SU-DHL-6 (cell line): ENCODE results near the gene PHACTR1.
"Not testable (repeated sequence)": the region's sequence is repeated elsewhere in the genome, so short reads cannot be mapped to it uniquely, and the experiment has no call there.

Experiments used
- H2AFZ ChIP-seq: fragments of 200-600 bp; sonication (generic); 2 replicates; pipeline ENCODE4 v1.6.1; 2014; ENCODE audit warnings: low read depth, mild to moderate bottlenecking, moderate library complexity, mixed read lengths, antibody characterized with exemption, low read length; ENCODE audit not compliant: severe bottlenecking
- H3F3A ChIP-seq: fragments of 200-600 bp; shearing (Covaris generic); 2 replicates; pipeline ENCODE4 v1.6.0; 2016; ENCODE audit warnings: antibody characterized with exemption, mild to moderate bottlenecking; ENCODE audit not compliant: insufficient read depth
- H3K27ac ChIP-seq: fragments of 200-600 bp; sonication (generic); 2 replicates; pipeline ENCODE4 v1.5.1; 2016; ENCODE audit warnings: low read depth, mild to moderate bottlenecking, low read length, moderate library complexity, mixed read lengths
- H3K27me3 ChIP-seq: fragments of 200-600 bp; sonication (generic), shearing (Covaris generic); 2 replicates; pipeline ENCODE4 v1.6.0; 2014; ENCODE audit warnings: mild to moderate bottlenecking, low read length
- H3K36me3 ChIP-seq: fragments of 200-600 bp; sonication (generic); 2 replicates; pipeline ENCODE4 v1.6.1; 2014; ENCODE audit warnings: mild to moderate bottlenecking, low read length, mixed read lengths
- H3K4me2 ChIP-seq: fragments of 300-600, 200-600 bp; shearing (Covaris generic), sonication (generic); 2 replicates; pipeline ENCODE4 v1.6.0; 2014; ENCODE audit warnings: low read length, low read depth, mild to moderate bottlenecking; ENCODE audit not compliant: poor library complexity, severe bottlenecking
- H3K4me3 ChIP-seq: fragments of 200-600 bp; sonication (generic); 2 replicates; pipeline ENCODE4 v1.5.1; 2014; ENCODE audit warnings: antibody characterized with exemption, low read length, mild to moderate bottlenecking, mixed read lengths; ENCODE audit not compliant: insufficient read depth, poor library complexity, severe bottlenecking
- H3K79me2 ChIP-seq: fragments of 200-600 bp; sonication (generic); 2 replicates; pipeline ENCODE4 v1.6.1; 2014; ENCODE audit warnings: mild to moderate bottlenecking, low read length, moderate library complexity; ENCODE audit not compliant: insufficient read depth
- H3K9ac ChIP-seq: fragments of 200-600 bp; sonication (generic); 2 replicates; pipeline ENCODE4 v1.7.0; 2014; ENCODE audit warnings: mild to moderate bottlenecking, low read length
- H3K9me2 ChIP-seq: fragments of 200-600 bp; sonication (generic); replicated peaks from 2 replicates; pipeline ENCODE4 v1.6.1; 2014; ENCODE audit warnings: low read length; ENCODE audit not compliant: insufficient read depth
- H3K9me3 ChIP-seq: fragments of 200-600 bp; sonication (generic); 2 replicates; pipeline ENCODE4 v1.6.1; 2014; ENCODE audit warnings: low read length, mixed read lengths; ENCODE audit not compliant: insufficient read depth
- H4K20me1 ChIP-seq: fragments of 200-600 bp; sonication (generic); 2 replicates; pipeline ENCODE4 v1.6.1; 2014; ENCODE audit warnings: low read depth, mild to moderate bottlenecking, antibody characterized with exemption, low read length, moderate library complexity, mixed read lengths
- EZH2phosphoT487 ChIP-seq: fragments of 200-600 bp; sonication (generic), shearing (Covaris generic); conservative IDR thresholded peaks from 2 replicates; pipeline ENCODE4 v1.6.1; 2018; ENCODE audit warnings: mild to moderate bottlenecking, antibody characterized with exemption, low read length, moderate library complexity, mixed read lengths
- TF ChIP-seq, protein P1 (sequence below): fragments of 200-600 bp; sonication (generic); IDR thresholded peaks from one replicate; pipeline ENCODE4 v1.5.1; 2017; ENCODE audit warnings: antibody characterized with exemption, mild to moderate bottlenecking, low read length, moderate library complexity; ENCODE audit not compliant: insufficient read depth, poor library complexity, severe bottlenecking

PHACTR1 gene

DNA sequence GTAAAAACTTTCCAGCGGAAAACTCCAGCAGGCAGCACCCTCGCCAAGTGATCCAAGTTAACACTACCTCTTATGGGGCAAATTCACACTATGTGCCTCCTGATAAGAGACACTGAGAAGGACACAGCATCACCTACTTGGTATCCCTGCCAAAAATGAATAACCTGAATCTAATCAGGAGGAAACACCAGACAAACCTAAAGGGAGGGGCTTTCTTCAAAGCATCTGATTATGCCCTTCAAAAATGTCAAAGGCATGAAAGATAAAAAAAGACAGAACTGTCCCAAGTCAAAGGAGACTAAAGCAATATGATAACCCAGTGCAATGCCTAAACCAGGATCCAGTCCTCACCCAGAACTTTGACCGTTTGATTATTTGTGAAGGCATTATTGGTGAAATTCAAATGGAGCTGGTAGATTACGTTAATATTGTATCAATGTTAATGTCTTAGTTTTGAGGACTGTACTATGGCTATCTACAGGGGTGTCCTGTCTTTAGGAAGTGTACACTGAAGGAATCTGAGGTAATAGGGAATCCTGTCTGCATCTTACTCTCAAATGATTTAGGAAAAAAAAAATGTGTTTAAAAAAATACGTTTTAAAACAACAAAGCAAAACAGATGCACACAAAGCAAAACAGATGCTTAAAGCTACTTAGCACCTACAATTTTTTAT lies 603.5 kb downstream of the PHACTR1 start:
- Histone ChIP-seq H3K4me2 (no peak overlapping the region), H3F3A (no peaks in the 10 kb centered on the region), H3K79me2 (no peaks in the 10 kb centered on the region), H3K36me3 (peaks cover 17% of the 10 kb centered on the region; the same call in 1 of the 2 replicates), H4K20me1 (no peaks in the 10 kb centered on the region), H3K4me3 (no peak overlapping the region), H3K27ac (no peak overlapping the region), H3K9me3 (no peaks in the 10 kb centered on the region), H3K9me2 (no peaks in the 10 kb centered on the region), H3K9ac (no peak overlapping the region), H3K27me3 (no peaks in the 10 kb centered on the region), H2AFZ (no peak overlapping the region)
- TF ChIP-seq, protein P1, sequence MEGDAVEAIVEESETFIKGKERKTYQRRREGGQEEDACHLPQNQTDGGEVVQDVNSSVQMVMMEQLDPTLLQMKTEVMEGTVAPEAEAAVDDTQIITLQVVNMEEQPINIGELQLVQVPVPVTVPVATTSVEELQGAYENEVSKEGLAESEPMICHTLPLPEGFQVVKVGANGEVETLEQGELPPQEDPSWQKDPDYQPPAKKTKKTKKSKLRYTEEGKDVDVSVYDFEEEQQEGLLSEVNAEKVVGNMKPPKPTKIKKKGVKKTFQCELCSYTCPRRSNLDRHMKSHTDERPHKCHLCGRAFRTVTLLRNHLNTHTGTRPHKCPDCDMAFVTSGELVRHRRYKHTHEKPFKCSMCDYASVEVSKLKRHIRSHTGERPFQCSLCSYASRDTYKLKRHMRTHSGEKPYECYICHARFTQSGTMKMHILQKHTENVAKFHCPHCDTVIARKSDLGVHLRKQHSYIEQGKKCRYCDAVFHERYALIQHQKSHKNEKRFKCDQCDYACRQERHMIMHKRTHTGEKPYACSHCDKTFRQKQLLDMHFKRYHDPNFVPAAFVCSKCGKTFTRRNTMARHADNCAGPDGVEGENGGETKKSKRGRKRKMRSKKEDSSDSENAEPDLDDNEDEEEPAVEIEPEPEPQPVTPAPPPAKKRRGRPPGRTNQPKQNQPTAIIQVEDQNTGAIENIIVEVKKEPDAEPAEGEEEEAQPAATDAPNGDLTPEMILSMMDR = no peak
- no peak for TF ChIP-seq EZH2phosphoT487

DNA sequence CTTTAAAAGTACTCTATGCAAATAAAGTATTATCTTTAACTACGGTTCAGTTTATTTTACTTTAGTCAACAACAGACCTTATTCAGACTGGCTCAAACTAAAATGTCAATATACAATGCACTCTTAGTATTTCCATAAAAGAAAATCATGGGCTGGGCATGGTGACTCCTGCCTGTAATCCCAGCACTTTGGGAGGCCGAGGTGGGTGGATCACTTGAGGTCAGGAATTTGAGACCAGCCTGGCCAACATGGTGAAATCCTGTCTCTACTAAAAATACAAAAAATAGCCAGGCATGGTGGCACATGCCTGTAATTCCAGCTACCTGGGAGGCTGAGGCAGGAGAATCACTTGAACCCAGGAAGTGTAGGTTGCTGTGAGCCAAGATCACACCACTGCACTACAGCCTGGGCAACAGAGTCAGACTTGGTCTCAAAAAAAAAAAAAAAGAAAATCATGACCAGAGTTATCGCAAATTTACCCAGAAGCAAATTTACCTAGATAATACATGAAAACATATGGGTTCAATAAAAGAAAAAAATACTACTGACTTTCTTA lies 609.5 kb downstream of the PHACTR1 start:
- H3K9me2 ChIP-seq, H3K4me2 ChIP-seq, H4K20me1 ChIP-seq, H3K79me2 ChIP-seq, H3K36me3 ChIP-seq, H3K4me3 ChIP-seq, H3K9ac ChIP-seq, H3K27ac ChIP-seq, H3K27me3 ChIP-seq, H2AFZ ChIP-seq, H3F3A ChIP-seq, H3K9me3 ChIP-seq: not testable (repeated sequence)

DNA sequence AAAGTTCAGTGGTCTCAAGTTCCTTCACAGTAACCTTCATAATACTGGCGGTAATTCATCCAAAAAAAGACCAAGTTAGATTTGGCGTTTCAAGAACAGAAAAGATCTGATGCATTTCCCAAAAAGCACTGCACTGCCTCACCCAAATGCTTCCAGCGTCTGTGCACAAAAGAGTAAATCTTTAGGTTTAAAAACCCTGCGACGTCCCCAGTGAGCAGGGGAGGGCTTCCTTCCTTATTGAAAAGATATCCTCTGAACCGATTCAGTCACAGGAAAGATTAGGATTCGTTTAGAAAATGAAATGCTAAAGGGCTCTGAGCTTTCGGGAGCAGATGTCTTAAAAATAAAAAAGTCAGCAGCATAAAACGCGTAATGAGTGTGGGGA lies 611.1 kb downstream of the PHACTR1 start:
- Histone ChIP-seq H3K27ac (no peak overlapping the region), H3K36me3 (no peaks in the 10 kb centered on the region), H2AFZ (peak overlapping the region; percentile 82), H3K9ac (peak overlapping the region; percentile 72), H3K27me3 (no peaks in the 10 kb centered on the region), H3F3A (peaks cover 6% of the 10 kb centered on the region; the same call in 1 of the 2 replicates), H3K4me3 (peak overlapping the region; percentile 64), H3K9me2 (no peaks in the 10 kb centered on the region), H3K79me2 (no peaks in the 10 kb centered on the region), H3K4me2 (peak overlapping the region; percentile 66), H3K9me3 (no peaks in the 10 kb centered on the region), H4K20me1 (no peaks in the 10 kb centered on the region)
- no peak for TF ChIP-seq EZH2phosphoT487
- TF ChIP-seq, protein P1 = no peak
